ENCODE measurements around the gene PCBP3. TPM values are rescaled to one million over a fixed set of nuclear protein-coding genes. Genes with fewer than 3 reads are reported as not detected.

PCBP3 gene
- total and polyA plus RNA-seq, 2 of the 8 experiments (the other 6 are each of a cell fraction or from before 2014, with no cell fraction given): 3.5 to 6.3 TPM

DNA sequence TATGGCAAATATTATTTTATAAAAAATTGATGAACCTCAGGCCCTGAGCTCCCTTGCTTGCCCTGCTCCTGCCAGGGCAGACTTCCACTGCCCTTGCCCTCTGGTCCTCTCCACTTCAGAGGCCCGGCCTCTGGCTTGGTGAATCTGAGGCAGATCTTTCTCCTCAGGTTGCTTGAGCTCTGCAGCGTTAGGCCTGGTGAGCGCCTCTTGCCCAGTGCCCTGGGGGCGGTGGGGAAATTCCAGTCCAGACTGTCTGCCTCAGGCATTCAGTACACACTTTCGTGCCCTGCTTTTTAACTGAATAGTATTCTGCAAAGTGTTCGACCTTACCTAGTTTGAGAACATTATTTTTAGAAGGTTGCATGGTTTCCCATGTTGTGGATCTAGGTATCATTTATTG lies 98.2 kb downstream of the PCBP3 start:
- ChIA-PET CTCF (ENCODE audit: partially characterized antibody) (interaction anchor here (1.4 to 1.6 kb wide), 2 partner anchors 11 to 28 kb away, joined by 3 to 4 read pairs; no protein-coding TSS in a partner anchor), POLR2A (ENCODE audit: partially characterized antibody) (no interaction called here)
- Histone ChIP-seq H3K27ac (ENCODE audit: low read depth, low read length) (no peak overlapping the region), H3K4me1 (replicated peaks in 1 of 4; ENCODE audit: control insufficient read depth in 3 of 4, insufficient read depth in 4 of 4, low read length in 3 of 4) (no peaks in the 10 kb centered on the region; a peak in 1 of 7 replicates), H2BK12ac (ENCODE audit: low read depth, low read length) (no peak overlapping the region), H3K27me3 (replicated peaks in 1 of 4; ENCODE audit: control insufficient read depth in 3 of 4, extremely low read depth in 1 of 4, insufficient read depth in 3 of 4, low read length in 3 of 4) (no peaks in the 10 kb centered on the region; a peak in 1 of 7 replicates), H2AFZ (ENCODE audit: low read length) (no peak overlapping the region), H4K91ac (replicated peaks; ENCODE audit: insufficient read length, low read length) (no peak overlapping the region), H3K4me3 (ENCODE audit: extremely low read depth in 1 of 4, insufficient read depth in 2 of 4, low read depth in 3 of 4, low read length in 4 of 4) (no peak overlapping the region), H4K20me1 (replicated peaks in 1 of 2; ENCODE audit: control insufficient read depth in 1 of 2, insufficient read depth in 2 of 2, low read length in 2 of 2) (peaks cover 0 to 4% of the 10 kb centered on the region in 2 experiments), H3K4me2 (ENCODE audit: insufficient read depth in 1 of 2, low read depth in 2 of 2, low read length in 2 of 2) (no peak overlapping the region), H3K18ac (ENCODE audit: extremely low read depth, low read length) (no peak overlapping the region), H3K79me1 (ENCODE audit: low read depth, low read length) (no peaks in the 10 kb centered on the region), H2BK120ac (replicated peaks; ENCODE audit: low read depth, low read length) (no peak overlapping the region), H2AK5ac (ENCODE audit: low read depth, low read length) (no peak overlapping the region), H3K23me2 (ENCODE audit: low read depth, low read length) (peaks cover 4% of the 10 kb centered on the region; the same call in 1 of the 2 replicates), H2BK5ac (ENCODE audit: low read depth, low read length) (no peak overlapping the region), H4K5ac (ENCODE audit: insufficient read length, low read depth, low read length) (no peak overlapping the region), H2BK15ac (ENCODE audit: low read length) (no peak overlapping the region), H3K4ac (replicated peaks; ENCODE audit: insufficient read length, low read depth, low read length) (no peak overlapping the region), H3K36me3 (ENCODE audit: control insufficient read depth in 2 of 4, insufficient read depth in 4 of 4, low read length in 3 of 4) (no peaks in the 10 kb centered on the region; a peak in 2 of 8 replicates), H3K9ac (replicated peaks in 1 of 4; ENCODE audit: extremely low read depth in 1 of 4, low read depth in 3 of 4, low read length in 3 of 4) (no peak overlapping the region), H3K23ac (ENCODE audit: insufficient read length) (no peak overlapping the region), H3K79me2 (ENCODE audit: control insufficient read depth in 1 of 2, insufficient read depth in 2 of 2, low read length in 2 of 2) (no peaks in the 10 kb centered on the region), H3K14ac (ENCODE audit: insufficient read length) (no peak overlapping the region), H4K8ac (ENCODE audit: extremely low read depth, insufficient read depth, low read length) (no peak overlapping the region), H3K9me3 (ENCODE audit: insufficient read depth in 2 of 2, low read depth in 1 of 2, low read length in 1 of 2) (peaks cover 3 to 5% of the 10 kb centered on the region in 2 experiments; a peak in 1 of 4 replicates), H2BK20ac (ENCODE audit: low read length) (no peak overlapping the region), H3K56ac (replicated peaks; ENCODE audit: insufficient read length, low read depth, low read length) (no peak overlapping the region)
- FAIRE-seq (no peak), DNase-seq (ENCODE audit: low read depth in 1 of 2, low spot score in 2 of 2) (no peak)
- 79% methylated on average over 6 of the region's 6 CpGs; no CpG with 5 or more reads in 1 of the 2 experiments for WGBS, 2 experiments (ENCODE audit: extremely low coverage in 1 of 2, insufficient coverage in 1 of 2, insufficient read length in 1 of 2, insufficient replicate concordance in 2 of 2, low coverage in 1 of 2, low lambda C conversion rate in 2 of 2, missing lambda C conversion rate in 1 of 2)
- TF ChIP-seq TAF7 (optimal IDR thresholded peaks at IDR 0.05; ENCODE audit: borderline replicate concordance, low read depth, low read length) (no peak), RBBP5 (IDR thresholded peaks at IDR 0.05; ENCODE audit: borderline replicate concordance, low read depth, low read length) (no peak), BRCA1 (IDR thresholded peaks at IDR 0.05; ENCODE audit: low read depth, low read length) (no peak), BCL11A (IDR thresholded peaks at IDR 0.05; ENCODE audit: low read depth in 2 of 2, low read length in 2 of 2) (no peak), SAP30 (IDR thresholded peaks at IDR 0.05; ENCODE audit: insufficient read depth, insufficient replicate concordance, low read length) (no peak), PHF8 (conservative IDR thresholded peaks at IDR 0.05; ENCODE audit: low read depth, low read length) (no peak), TBP (IDR thresholded peaks at IDR 0.05; ENCODE audit: low read depth, low read length) (no peak), KDM4A (IDR thresholded peaks at IDR 0.05; ENCODE audit: low read depth, low read length, severe bottlenecking) (no peak)
- TF ChIP-seq, protein P1, sequence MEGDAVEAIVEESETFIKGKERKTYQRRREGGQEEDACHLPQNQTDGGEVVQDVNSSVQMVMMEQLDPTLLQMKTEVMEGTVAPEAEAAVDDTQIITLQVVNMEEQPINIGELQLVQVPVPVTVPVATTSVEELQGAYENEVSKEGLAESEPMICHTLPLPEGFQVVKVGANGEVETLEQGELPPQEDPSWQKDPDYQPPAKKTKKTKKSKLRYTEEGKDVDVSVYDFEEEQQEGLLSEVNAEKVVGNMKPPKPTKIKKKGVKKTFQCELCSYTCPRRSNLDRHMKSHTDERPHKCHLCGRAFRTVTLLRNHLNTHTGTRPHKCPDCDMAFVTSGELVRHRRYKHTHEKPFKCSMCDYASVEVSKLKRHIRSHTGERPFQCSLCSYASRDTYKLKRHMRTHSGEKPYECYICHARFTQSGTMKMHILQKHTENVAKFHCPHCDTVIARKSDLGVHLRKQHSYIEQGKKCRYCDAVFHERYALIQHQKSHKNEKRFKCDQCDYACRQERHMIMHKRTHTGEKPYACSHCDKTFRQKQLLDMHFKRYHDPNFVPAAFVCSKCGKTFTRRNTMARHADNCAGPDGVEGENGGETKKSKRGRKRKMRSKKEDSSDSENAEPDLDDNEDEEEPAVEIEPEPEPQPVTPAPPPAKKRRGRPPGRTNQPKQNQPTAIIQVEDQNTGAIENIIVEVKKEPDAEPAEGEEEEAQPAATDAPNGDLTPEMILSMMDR (IDR thresholded peaks at IDR 0.05; ENCODE audit: control extremely low read depth in 1 of 3, insufficient read depth in 1 of 3, low read depth in 1 of 3, low read length in 3 of 3): no peak
- TF ChIP-seq, protein P2, sequence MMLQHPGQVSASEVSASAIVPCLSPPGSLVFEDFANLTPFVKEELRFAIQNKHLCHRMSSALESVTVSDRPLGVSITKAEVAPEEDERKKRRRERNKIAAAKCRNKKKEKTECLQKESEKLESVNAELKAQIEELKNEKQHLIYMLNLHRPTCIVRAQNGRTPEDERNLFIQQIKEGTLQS (IDR thresholded peaks at IDR 0.05; ENCODE audit: insufficient read depth, low read depth, low read length): no peak
